ENCODE measurements around the gene QSOX2. TPM values are rescaled to one million over a fixed set of nuclear protein-coding genes. Genes with fewer than 3 reads are reported as not detected.

QSOX2 gene
- total and polyA plus RNA-seq, 2 experiments from 2014 or later, result 9.2 to 29.2 TPM

DNA sequence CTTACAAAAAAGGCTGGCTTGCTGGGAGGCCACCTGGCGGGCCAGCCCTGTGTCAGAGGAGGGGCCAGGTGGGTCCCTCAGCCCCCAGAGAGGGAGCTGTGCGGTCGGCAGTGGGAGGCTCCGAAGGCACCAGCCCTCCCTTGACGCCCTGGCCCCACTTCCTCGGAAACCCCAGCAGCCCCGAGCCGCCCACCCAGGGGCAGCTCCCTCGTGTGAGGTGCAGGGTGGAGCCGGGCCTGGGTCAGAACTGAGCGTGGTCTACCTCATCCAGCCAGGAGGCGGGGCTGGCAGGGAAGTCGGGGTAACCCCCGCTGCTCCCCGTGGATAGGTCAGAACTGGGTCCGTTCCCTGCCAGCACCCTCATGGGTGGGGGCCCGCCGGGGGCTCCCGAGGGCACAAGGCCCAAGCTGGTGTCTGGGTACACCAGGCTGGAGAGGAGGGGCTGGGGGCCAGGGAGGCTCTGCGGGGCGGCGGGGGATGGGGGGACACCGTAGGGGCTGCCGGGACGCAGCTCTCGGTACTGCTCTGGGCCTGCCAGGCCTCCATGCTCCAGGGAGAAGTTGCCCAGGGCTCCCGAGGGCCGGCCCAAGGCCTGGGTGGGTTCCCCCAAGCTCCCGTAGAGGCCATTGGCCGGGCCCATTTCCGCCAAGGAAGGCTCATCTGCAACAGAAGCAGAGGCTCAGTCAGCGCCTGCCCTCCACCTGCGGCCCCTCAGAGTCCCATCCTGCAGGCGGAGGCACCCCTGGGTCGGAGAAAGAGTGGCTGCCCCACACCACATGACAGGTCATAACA is 48.3 kb downstream of the QSOX2 start:
- H3K4me3 ChIP-seq, result peak overlapping the region; percentile 47
- no peaks in the 10 kb centered on the region for H3K36me3 Mint-ChIP-seq (ENCODE audit: low read depth)
- H4K20me1 ChIP-seq (replicated peaks; ENCODE audit: insufficient read depth), result peaks cover 6% of the 10 kb centered on the region
- H3K4me1 Mint-ChIP-seq, result peaks cover 18% of the 10 kb centered on the region
- ATAC-seq, result peak; percentile 3
- TF ChIP-seq POLR2AphosphoS5 (IDR thresholded peaks at IDR 0.05; ENCODE audit: low read depth), result no peak
- TF ChIP-seq, protein P1, sequence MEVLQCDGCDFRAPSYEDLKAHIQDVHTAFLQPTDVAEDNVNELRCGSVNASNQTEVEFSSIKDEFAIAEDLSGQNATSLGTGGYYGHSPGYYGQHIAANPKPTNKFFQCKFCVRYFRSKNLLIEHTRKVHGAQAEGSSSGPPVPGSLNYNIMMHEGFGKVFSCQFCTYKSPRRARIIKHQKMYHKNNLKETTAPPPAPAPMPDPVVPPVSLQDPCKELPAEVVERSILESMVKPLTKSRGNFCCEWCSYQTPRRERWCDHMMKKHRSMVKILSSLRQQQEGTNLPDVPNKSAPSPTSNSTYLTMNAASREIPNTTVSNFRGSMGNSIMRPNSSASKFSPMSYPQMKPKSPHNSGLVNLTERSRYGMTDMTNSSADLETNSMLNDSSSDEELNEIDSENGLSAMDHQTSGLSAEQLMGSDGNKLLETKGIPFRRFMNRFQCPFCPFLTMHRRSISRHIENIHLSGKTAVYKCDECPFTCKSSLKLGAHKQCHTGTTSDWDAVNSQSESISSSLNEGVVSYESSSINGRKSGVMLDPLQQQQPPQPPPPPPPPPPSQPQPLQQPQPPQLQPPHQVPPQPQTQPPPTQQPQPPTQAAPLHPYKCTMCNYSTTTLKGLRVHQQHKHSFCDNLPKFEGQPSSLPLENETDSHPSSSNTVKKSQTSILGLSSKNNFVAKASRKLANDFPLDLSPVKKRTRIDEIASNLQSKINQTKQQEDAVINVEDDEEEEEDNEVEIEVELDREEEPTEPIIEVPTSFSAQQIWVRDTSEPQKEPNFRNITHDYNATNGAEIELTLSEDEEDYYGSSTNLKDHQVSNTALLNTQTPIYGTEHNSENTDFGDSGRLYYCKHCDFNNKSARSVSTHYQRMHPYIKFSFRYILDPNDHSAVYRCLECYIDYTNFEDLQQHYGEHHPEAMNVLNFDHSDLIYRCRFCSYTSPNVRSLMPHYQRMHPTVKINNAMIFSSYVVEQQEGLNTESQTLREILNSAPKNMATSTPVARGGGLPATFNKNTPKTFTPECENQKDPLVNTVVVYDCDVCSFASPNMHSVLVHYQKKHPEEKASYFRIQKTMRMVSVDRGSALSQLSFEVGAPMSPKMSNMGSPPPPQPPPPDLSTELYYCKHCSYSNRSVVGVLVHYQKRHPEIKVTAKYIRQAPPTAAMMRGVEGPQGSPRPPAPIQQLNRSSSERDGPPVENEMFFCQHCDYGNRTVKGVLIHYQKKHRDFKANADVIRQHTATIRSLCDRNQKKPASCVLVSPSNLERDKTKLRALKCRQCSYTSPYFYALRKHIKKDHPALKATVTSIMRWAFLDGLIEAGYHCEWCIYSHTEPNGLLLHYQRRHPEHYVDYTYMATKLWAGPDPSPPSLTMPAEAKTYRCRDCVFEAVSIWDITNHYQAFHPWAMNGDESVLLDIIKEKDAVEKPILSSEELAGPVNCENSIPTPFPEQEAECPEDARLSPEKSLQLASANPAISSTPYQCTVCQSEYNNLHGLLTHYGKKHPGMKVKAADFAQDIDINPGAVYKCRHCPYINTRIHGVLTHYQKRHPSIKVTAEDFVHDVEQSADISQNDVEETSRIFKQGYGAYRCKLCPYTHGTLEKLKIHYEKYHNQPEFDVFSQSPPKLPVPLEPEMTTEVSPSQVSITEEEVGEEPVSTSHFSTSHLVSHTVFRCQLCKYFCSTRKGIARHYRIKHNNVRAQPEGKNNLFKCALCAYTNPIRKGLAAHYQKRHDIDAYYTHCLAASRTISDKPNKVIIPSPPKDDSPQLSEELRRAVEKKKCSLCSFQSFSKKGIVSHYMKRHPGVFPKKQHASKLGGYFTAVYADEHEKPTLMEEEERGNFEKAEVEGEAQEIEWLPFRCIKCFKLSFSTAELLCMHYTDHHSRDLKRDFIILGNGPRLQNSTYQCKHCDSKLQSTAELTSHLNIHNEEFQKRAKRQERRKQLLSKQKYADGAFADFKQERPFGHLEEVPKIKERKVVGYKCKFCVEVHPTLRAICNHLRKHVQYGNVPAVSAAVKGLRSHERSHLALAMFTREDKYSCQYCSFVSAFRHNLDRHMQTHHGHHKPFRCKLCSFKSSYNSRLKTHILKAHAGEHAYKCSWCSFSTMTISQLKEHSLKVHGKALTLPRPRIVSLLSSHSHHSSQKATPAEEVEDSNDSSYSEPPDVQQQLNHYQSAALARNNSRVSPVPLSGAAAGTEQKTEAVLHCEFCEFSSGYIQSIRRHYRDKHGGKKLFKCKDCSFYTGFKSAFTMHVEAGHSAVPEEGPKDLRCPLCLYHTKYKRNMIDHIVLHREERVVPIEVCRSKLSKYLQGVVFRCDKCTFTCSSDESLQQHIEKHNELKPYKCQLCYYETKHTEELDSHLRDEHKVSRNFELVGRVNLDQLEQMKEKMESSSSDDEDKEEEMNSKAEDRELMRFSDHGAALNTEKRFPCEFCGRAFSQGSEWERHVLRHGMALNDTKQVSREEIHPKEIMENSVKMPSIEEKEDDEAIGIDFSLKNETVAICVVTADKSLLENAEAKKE (CRISPR knock-in tag; IDR thresholded peaks at IDR 0.05), result no peak
- TF ChIP-seq NANOG (IDR thresholded peaks at IDR 0.05; ENCODE audit: borderline replicate concordance), result no peak
- no peak for TF ChIP-seq ZNF114 (CRISPR knock-in tag; IDR thresholded peaks at IDR 0.05)
- no peak for TF ChIP-seq JUNB (IDR thresholded peaks at IDR 0.05; ENCODE audit: unreplicated experiment)
- TF ChIP-seq, protein P2, sequence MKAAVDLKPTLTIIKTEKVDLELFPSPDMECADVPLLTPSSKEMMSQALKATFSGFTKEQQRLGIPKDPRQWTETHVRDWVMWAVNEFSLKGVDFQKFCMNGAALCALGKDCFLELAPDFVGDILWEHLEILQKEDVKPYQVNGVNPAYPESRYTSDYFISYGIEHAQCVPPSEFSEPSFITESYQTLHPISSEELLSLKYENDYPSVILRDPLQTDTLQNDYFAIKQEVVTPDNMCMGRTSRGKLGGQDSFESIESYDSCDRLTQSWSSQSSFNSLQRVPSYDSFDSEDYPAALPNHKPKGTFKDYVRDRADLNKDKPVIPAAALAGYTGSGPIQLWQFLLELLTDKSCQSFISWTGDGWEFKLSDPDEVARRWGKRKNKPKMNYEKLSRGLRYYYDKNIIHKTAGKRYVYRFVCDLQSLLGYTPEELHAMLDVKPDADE (IDR thresholded peaks at IDR 0.05), result no peak
- TF ChIP-seq CREB1 (CRISPR knock-in tag; IDR thresholded peaks at IDR 0.05; ENCODE audit: low read depth), result no peak
- TF ChIP-seq STAT1 (IDR thresholded peaks at IDR 0.05; ENCODE audit: unreplicated experiment), result no peak
- no peak for TF ChIP-seq EZH2 (IDR thresholded peaks at IDR 0.05; ENCODE audit: low read depth, unreplicated experiment)
- TF ChIP-seq REST (IDR thresholded peaks at IDR 0.05; ENCODE audit: unreplicated experiment), result no peak
- TF ChIP-seq, protein P3, sequence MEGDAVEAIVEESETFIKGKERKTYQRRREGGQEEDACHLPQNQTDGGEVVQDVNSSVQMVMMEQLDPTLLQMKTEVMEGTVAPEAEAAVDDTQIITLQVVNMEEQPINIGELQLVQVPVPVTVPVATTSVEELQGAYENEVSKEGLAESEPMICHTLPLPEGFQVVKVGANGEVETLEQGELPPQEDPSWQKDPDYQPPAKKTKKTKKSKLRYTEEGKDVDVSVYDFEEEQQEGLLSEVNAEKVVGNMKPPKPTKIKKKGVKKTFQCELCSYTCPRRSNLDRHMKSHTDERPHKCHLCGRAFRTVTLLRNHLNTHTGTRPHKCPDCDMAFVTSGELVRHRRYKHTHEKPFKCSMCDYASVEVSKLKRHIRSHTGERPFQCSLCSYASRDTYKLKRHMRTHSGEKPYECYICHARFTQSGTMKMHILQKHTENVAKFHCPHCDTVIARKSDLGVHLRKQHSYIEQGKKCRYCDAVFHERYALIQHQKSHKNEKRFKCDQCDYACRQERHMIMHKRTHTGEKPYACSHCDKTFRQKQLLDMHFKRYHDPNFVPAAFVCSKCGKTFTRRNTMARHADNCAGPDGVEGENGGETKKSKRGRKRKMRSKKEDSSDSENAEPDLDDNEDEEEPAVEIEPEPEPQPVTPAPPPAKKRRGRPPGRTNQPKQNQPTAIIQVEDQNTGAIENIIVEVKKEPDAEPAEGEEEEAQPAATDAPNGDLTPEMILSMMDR (conservative IDR thresholded peaks at IDR 0.05; ENCODE audit: low read depth in 2 of 2), result no peak
- TF ChIP-seq ZNF331 (CRISPR knock-in tag; IDR thresholded peaks at IDR 0.05; ENCODE audit: low read depth), result no peak
- no peak for TF ChIP-seq EZH2phosphoT487 (IDR thresholded peaks at IDR 0.05; ENCODE audit: unreplicated experiment)
- peaks cover 100% of the 10 kb centered on the region for H3K27me3 ChIP-seq (ENCODE audit: insufficient read depth)
- H3K36me3 ChIP-seq (ENCODE audit: insufficient read depth), result no peaks in the 10 kb centered on the region
- no peak overlapping the region for H3K27ac ChIP-seq (ENCODE audit: low read depth)
- H2AFZ ChIP-seq, result no peak overlapping the region
- H3K4me2 ChIP-seq, result peak overlapping the region; percentile 75
- no peak overlapping the region for H3K27ac Mint-ChIP-seq
- H3K9me2 ChIP-seq (ENCODE audit: insufficient read depth), result no peaks in the 10 kb centered on the region
- no peaks in the 10 kb centered on the region for H3K79me2 ChIP-seq (replicated peaks; ENCODE audit: insufficient read depth)
- no peaks in the 10 kb centered on the region; the same call in 1 of the 2 replicates for H3F3A ChIP-seq (replicated peaks; ENCODE audit: low read depth)
- H3K4me3 Mint-ChIP-seq, result peak overlapping the region; percentile 57; the same call in 2 of the 3 replicates
- H3K9me3 Mint-ChIP-seq, result no peaks in the 10 kb centered on the region
- H3K27me3 Mint-ChIP-seq (ENCODE audit: insufficient read depth, low read depth, poor library complexity), result peaks cover 90% of the 10 kb centered on the region
- peak; percentile 34 for DNase-seq (ENCODE audit: low spot score)
- peaks cover 22% of the 10 kb centered on the region for H3K4me1 ChIP-seq (ENCODE audit: insufficient read depth)
